Kidney tubule cell (primary cell): ENCODE results near the gene PLGRKT.
"Not testable (repeated sequence)": the region's sequence is repeated elsewhere in the genome, so short reads cannot be mapped to it uniquely, and the experiment has no call there.

Experiments
- DNase-seq: peaks from one replicate; pipeline ENCODE4 v3.0.0-alpha.2; 2018; ENCODE audit warnings: low spot score

Gene PLGRKT

DNA sequence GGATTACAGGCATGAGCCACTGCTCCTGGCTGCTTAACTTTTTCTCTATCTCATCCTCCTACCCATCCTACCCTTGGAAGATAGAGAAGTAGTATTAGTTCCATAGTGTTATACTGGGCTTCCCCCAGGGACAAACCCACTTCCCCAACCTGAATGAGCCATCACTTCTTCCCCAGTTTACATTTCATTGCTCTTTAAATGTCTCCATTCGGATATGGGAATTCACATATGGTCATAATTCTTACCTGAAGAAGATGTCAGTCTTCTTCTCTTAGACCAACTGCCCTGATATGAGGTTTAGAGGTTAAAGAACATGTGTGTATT lies 14.5 kb upstream of the PLGRKT start:
- DNase-seq, result no peak

DNA sequence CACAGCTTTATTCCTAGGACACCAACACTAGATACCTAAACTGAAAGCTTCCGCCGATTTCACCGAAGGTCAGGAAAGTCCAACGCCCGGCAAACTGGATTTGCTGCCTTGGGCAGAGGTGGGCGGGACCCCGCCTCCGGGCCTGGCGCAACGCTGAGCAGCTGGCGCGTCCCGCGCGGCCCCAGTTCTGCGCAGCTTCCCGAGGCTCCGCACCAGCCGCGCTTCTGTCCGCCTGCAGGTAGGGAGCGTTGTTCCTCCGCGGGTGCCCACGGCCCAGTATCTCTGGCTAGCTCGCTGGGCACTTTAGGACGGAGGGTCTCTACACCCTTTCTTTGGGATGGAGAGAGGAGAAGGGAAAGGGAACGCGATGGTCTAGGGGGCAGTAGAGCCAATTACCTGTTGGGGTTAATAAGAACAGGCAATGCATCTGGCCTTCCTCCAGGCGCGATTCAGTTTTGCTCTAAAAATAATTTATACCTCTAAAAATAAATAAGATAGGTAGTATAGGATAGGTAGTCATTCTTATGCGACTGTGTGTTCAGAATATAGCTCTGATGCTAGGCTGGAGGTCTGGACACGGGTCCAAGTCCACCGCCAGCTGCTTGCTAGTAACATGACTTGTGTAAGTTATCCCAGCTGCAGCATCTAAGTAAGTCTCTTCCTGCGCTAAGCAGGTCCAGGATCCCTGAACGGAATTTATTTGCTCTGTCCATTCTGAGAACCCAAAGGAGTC lies 12.8 kb upstream of the PLGRKT start, which contains the start of gene CD274:
TSS of gene CD274 (plus strand) at position 184 of the 733 bp plus-strand sequence. CDS start 5,572 bp downstream, outside the sequence.
- peak; percentile 98 for DNase-seq

DNA sequence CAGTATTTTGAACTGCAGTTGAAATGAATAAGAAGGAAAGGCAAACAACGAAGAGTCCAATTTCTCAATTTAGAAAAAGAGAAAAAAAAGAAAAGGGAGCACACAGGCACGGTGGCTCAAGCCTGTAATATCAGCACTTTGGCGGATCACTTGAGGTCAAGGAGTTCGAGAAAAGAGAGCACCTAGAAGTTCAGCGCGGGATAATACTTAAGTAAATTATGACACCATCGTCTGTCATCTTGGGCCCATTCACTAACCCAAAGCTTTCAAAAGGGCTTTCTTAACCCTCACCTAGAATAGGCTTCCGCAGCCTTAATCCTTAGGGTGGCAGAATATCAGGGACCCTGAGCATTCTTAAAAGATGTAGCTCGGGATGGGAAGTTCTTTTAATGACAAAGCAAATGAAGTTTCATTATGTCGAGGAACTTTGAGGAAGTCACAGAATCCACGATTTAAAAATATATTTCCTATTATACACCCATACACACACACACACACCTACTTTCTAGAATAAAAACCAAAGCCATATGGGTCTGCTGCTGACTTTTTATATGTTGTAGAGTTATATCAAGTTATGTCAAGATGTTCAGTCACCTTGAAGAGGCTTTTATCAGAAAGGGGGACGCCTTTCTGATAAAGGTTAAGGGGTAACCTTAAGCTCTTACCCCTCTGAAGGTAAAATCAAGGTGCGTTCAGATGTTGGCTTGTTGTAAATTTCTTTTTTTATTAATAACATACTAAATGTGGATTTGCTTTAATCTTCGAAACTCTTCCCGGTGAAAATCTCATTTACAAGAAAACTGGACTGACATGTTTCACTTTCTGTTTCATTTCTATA lies 12.0 kb upstream of the PLGRKT start:
- DNase-seq, result no peak

DNA sequence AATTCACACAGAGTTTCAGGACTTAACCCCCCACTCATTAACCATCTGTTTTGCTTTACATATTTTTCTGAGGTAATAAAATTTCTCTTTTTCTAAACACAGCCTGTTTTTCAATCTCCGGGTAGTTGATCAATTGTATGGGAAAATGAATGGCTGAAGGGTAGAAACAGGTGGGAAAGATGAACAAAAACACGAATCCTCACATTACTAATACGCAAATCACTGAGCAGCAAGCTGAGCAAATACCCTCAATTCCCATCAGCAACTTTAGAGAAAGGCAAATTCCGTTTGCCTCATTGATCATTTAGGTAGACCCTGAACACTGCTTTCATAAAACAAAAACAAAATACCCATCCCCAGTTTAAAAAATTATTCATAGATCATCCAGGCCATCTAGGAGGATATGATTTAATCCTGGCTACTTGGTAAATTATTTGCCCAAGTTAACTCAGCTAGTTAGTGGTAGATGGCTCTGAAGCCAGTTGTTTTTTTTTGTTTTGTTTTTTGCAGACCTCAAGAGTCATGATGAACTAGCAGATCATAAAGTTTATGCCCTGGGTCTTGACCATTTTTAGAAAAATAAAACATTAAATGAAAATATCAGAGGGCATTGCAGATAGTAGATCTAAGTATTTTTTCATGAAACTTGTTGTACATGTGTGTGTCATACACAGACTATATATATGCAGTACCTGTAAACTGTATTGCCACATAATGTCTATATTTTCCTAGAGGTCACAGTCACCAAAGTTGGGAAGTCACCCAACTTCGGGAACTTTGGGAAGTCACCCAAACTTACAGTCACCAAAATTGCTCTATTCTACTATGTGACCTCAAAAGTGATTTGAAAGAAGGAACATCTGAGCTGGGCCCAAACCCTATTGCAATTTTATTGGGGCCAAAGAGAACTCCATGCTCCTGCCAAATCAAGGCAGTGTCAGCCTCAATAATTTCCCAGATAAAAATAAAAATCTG lies 11.0 kb upstream of the PLGRKT start:
- DNase-seq, result peak; percentile 50

DNA sequence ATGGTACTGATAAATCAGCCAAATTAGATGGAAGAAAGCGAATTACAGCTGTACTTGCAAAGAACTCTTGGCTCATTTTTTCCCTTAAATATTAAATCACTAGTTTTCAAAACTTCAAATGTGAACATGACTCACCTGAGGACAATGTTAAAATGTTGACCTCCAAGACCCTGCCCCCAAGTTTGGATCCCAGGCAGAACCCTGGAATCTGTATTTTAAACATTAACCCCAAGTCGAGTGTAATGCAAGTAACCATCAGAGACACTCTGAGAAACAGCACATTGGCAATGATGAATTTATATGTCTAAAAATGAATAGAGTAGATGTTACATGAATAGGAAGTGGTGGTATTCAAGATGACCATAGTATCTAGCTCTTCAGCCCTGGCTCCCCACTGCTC lies 10.3 kb upstream of the PLGRKT start:
- peak; percentile 37 for DNase-seq

DNA sequence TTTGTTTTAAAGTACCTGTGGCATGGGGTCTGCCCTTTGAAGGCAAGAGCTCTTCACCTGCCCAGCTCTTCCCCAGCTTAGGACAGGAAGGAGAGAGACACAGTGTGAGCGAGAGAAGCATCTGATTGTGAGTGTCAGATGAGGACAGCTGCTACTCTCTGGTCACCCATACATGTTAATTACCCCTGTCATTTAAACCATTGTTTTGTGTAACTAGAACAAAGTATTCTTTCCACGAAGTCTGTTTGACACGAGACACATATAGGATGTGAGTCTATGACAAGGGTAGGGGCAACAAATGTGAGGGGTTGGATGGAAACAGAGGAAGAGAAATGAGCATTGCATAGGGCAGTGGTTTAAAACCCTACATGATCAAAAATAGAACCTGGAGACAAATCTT lies 9.6 kb upstream of the PLGRKT start:
- no peak for DNase-seq

DNA sequence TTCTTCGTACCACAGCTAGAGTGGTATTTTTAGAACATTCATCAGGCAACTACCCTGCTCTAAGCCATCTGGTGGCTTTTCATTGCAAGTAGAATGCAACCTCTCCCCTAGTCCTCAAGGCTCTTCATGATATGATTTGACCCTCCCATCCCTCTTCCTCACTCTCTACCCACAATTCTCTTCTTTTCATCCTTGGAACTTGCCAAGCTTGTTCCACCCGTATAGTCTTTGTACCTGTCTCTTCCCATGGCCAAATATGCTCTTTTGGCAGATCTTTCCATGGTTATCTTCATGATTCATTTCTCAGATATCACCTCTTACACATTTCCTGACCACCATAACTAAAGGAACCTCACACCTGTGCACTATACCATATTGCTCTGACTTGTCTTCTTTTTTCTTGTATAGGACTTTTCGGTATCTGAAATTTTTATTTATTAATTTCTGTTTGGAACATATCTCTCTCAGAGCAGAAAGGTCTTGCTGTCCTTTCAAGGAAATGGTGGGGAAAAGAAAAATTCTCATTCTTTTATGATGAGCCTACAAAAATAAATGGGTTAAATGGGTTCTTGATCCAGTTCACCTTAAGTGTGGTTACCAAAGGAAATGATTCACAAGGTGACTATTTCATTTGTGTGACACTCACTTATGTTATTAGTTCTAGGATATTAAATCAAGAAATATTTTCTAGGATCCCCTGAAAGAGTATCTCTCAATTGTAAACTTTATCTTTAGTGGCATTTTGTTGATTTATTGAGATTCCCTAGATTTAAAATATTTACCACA lies 8.9 kb upstream of the PLGRKT start:
- DNase-seq, result peak; percentile 81

DNA sequence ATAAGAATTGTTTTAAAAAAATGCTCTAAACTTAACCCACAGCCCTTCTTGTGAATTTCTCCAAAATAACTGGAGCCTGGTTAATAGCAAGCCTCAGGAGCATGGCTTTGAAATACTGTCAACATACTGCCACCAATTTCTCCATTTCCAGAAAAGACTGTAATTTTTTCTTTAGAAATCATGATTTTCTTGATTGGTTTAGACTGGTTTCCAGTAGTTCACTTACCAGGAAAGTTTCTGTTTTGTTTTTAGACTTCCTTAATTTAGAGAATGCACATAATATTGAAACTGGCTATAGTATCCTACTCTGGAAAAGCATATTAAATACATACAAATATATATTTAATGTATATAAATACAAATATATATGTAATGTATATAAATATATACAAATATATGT lies 8.2 kb upstream of the PLGRKT start:
- no peak for DNase-seq

DNA sequence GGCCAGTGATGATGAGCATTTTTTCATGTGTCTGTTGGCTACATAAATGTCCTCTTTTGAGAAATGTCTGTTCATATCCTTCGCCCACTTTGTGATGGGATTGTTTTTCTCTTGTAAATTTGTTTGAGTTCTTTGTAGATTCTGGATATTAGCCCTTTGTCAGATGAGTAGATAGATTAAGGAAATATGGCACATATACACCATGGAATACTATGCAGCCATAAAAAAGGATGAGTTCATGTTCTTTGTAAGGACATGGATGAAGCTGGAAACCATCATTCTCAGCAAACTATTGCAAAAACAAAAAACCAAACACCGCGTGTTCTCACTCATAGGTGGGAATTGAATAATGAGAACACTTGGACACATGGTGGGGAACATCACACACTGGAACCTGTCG lies 7.4 kb upstream of the PLGRKT start:
- not testable (repeated sequence) for DNase-seq

DNA sequence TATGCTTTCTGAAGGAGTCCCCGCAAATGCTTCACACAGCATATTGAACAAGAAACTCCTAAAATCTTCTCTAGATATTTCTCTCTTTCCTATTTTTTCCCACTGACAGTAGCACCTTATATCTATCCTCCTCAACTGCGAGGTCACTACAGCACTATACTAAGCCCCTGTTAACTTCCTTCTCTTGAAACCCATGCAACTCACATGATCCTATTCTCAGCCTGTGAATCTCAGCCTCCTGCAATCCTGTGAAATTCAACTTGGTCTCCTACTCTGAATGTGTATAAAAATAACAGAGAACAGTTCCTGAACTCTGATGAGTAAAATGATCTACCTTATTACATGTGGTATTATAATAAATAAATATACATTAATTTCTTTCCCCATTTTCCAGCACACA lies 6.1 kb upstream of the PLGRKT start:
- DNase-seq, result no peak

DNA sequence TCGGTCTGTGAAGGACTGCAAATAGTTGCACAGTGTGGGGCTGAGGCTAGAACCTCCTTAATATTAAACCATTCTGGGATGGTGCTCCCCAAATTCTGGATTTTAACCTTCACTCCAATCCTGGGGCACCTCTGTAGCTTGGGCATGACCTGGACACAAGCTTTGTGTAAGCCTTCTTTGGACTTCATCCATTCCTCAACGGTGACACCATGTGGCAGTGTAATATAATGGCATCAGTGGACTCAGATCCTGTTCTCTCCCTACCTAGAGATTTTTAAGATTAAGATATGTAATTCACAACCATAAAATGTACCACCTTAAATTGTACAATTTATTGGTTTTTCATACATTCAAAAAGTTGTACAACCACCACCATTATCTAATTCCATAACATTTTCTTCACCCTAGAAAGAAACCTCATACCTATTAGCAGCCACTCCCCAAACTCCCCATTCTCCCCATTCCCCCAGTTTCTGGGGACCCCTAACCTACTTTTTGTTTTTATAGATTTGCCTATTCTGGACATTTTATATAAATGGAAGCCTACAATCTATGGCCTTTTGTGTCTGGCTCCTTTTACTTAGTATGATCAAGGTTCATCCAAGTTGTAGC lies 4.8 kb upstream of the PLGRKT start:
- peak; percentile 76 for DNase-seq

DNA sequence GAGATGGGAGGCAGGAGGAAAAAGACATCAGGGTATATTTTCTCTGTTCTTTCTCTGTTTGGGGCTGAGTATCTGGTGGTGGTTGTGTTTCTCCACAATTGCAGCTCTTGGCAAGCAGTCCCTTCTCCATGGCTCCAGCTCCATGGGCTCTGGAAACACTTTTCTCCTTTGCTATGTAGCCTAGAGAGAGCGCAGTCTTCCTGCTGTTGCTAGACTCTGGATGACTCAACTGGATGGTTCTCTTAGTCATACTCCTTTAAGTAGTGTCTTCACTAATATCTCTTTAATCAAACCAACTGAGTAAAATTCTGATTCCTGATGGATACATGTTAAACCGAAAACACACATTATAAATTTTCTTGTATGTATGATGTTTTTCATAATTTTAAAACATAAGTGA lies 3.3 kb upstream of the PLGRKT start:
- DNase-seq, result peak; percentile 70

DNA sequence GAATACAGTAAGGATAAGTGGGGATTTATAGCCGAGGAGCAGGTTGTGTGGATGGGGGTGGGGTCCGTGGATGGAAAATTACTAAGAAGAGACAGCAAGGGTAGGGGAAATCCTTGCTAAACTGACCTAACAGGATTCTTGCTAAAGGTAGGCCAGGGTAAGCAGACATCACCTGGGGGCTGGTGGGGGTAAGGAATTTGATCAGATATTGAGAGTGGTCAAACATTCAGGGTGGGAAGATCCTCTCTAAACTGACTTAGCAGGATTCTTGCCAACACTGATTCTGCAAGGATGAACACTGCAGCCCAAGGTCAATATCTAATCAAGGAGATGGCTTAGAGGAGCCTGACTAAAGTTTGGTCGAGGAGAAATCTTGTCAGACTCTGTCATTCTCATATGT lies 2.7 kb upstream of the PLGRKT start:
- no peak for DNase-seq

DNA sequence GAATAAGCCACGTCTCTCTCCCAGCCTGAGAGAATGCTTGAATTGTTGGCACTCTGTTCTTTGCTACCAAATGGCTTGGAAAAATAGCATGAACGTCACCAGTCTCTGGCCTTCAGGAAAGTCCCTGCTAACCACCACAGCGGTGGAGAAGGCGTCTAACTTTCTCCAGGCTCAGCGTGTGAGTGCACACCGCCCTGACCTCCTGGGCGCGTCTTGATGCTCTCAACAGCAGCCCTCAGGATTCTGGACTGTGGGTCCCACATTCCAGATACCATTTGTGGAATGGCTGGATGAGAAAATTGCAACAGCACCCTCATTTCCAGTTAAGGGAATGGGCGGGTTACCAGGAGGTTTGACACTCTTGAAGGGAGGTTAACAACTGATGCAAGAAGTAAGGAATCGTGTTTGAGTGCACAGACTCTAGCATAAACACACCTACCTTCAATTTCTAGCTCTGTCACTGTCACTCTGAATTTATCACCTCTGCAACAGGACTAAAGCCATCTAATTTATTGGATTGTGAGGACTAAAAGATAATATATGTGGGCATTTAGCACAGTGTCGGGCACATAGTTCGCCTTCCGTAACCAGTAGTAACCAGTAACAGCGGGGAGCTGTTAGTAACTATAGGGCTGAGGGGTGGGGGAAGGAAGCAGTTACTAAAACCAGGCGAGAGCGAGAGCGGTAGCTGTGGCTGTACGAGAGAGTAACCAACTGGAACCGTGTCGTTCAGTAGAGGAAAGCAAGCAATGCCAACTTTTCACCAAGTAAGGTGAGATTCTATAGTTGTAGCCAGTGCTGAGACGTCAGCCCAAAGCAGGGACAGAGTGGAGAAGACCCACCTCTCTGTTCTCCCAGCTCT lies 807 bp upstream of the PLGRKT start:
- DNase-seq, result peak; percentile 87

DNA sequence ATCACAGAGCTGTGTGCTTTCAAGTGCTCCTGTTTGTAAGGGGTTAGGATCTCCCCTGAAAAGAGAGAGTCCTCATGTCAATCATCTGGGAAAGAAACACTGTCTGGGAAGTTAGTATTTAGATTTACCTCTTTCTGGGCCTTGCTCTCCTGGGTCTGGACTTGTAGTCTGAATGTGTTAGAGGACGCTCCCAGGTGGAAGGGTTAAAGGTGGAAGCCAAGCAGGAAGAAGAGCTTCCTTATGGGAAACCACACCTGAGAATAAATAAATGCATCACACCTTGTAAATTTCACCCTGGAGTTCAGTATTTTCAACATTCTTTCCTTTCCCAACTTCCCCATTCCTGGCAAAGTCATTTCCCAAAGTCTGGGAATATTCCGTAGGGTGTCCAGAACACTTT lies 1.3 kb downstream of the PLGRKT start:
- peak; percentile 68 for DNase-seq

DNA sequence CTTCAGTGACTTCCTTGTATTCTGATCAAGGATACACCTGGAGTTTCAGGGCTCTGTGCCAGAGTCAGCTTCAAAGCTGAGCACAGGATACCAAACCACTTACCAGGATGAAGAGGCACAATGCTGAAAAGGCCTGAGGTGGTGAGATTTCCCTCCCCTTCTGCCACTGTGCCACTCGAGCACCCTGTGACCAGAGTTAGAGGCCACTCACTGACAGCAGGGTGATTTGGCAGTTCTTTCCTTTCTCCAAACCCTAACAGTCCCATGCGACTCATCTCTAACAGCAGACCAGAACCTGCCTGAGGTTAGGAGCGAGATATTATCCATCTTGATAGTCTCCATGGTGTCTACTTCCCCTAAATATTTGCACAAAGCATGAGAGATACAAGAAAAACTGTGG lies 1.8 kb downstream of the PLGRKT start:
- DNase-seq, result peak; percentile 77

DNA sequence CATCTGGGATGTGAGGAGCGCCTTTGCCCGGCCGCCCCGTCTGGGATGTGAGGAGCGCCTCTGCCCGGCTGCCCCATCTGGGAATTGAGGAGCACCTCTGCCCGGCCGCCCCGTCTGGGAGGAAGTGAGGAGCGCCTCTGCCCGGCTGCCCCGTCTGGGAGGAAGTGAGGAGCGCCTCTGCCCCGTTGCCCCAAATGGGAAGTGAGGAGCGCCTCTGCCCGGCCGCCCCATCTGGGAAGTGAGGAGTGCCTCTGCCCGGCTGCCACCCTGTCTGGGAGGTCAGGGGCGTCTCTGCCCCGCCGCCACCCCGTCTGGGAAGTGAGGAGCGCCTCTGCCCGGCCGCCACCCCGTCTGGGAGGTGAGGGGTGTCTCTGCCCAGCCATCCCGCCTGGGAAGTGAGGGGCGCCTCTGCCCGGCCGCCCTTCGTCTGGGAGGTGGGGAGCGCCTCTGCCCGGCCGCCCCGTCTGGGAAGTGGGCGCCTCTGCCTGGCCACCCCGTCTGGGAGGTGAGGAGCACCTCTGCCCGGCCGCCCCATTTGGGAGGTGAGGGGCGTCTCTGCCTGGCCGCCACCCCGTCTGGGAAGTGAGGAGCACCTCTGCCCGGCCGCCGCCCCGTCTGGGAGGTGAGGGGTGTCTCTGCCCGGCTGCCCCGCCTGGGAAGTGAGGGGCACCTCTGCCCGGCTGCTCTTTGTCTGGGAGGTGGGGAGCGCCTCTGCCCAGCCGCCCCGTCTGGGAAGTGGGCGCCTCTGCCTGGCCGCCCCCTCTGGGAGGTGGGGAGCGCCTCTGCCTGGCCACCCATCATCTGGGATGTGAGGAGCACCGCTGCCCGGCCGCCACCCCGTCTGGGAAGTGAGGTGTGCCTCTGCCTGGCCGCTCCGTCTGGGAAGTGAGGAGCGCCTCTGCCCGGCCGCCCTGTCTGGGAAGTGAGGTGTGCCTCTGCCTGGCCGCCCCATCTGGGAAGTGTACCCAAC lies 3.6 kb downstream of the PLGRKT start:
- not testable (repeated sequence) for DNase-seq

DNA sequence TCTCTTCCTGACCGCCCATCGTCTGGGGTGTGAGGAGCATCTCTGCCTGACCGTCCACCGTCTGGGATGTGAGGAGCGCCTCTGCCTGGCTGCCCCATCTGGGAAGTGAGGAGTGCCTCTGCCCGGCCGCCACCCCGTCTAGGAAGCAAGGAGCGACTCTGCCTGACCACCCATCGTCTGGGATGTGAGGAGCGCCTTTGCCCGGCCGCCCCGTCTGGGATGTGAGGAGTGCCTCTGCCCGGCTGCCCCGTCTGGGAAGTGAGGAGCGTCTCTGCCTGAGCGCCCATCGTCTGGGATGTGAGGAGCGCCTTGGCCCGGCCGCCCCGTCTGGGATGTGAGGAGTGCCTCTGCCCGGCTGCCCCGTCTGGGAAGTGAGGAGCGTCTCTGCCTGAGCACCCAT lies 4.4 kb downstream of the PLGRKT start:
- DNase-seq, result not testable (repeated sequence)

DNA sequence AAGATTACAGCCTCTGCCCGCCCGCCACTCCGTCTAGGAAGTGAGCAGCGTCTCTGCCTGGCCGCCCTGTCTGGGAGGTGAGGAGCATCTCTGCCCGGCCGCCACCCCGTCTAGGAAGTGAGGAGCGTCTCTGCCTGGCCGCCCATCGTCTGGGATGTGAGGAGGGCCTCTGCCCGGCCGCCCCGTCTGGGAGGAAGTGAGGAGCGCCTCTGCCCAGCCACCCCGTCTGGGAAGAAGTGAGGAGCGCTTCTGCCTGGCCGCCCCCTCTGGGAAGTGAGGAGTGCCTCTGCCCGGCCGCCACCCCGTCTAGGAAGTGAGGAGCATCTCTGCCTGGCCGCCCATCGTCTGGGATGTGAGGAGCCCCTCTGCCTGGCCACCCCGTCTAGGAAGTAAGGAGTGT lies 4.8 kb downstream of the PLGRKT start:
- not testable (repeated sequence) for DNase-seq
